ENCODE data around the gene CLTB.

The CLTB gene

DNA sequence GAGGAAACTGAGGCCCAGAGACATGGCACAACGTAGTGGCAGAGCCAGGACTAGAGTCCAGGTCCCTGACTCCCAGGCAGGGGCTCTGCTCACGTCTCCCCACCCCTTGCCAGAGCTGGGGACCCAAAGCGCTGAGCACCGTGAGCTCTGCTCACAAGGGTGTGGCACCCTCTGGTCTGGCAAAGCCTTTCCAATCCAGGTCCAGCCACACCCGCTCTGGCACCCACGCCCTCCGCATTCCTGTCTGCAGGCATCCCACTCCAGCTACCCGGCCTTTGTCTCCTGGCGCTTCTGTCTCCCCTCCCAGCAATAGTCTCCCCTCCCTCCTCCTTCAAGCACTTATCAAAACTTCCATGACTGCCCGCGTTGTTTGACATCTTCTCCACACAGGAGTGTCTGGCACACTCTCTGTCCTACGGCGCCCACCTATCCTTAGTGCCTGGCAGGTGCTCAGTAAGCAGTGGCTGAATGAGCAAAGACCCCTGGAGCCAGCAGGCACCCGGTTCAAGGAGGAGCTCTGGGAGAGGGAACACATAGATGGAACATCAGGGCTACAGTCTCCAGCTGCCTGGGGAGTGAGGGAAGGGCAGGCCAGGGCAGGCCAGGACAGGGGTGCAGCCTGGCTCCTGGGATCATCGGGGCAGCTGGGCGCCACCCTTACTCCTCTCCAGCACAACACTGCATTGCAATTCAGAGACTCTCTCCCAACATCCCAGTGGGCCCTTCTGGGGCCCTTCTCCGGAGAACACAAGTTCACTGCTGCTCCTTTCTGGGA, 15.8 kb downstream of the CLTB start:
- DNase-seq: no peak

DNA sequence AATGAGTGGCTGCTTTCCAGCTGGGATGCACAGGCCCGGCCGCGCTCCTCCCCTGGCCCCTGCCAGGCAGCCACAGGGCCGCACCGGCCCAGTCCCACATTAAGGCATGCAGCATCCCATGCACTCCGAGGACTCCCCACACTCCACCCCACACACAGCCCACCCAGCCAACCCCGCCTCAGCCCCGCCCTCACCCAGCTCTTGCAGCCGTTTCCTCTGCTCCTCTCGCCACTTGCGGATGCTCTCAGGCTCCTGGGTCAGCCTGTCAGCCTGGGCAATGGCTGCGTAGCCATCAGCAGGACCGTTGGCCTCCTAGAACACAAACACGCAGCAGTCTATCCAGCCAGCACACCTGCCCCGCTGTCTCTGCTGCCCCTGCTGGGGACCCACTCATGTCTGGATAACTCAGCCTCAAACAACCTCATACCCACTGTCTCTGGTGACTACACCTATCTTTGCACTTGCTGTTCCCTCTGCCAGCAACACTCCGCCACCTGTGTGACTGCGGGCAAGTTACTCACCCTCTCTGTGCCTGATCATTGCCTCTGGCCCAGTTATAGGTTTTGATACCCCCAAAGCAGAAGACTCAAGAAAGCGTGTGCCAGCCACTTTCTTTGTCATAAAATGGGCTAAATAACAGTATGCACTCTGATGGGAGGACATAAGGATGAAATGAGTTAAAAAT, 18.5 kb downstream of the CLTB start:
- DNase-seq: no peak

DNA sequence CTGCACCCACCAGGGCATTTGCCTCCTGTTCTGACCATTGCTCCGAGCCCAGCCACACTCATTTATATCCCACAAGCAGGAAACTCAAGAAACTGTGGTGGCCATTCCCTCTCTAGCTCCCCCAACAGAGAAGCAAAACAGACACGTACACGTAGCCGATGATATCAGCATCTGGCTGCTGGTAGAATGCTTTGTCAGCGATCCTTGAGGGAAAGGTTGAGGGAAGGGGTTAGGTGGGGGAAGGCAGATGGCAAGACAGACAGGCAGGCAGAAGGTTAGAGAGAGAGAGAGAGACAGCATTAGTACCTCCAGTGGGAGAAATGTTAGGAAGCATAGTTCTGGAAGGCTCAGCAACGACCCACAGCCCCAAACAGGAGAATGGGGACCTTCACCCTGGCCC, 20.0 kb downstream of the CLTB start:
- no peak for DNase-seq

DNA sequence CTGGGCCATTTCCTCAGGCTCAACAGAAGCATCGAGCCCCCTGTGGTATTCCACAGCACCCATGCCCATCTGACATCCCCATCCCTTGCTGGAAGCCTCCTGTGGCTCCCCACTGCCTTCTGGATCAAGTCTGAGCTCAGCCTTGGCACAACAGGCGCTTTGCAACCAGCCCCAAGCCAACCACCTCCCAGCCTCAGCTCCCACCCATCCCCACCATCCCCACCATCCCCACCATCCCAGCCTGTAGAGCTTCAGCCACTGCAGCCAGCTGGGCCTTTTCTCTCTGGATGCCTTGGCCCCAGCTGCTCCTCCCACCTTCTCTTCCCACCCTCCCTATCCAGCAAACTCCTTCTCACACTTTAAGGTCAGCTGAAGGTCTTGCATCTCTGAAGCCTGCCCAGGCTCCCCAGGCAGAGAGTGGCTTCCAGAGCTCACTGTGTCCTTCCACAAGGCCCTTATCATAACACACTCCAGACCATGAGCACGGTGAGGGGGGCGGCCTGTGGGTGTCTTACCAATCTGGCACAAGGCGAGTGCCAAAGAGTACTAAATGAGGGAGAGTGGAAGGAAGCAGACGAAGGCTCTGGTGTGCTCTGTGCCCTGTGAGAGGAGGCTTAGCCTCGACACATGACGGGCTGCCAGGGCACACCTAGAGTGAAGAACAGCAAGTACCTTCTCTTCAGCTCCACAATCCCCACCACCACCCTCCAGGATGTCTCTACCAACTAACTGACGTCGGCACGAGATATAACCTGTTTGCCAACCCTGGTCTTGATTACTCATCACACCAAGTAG, 21.3 kb downstream of the CLTB start:
- DNase-seq: no peak

DNA sequence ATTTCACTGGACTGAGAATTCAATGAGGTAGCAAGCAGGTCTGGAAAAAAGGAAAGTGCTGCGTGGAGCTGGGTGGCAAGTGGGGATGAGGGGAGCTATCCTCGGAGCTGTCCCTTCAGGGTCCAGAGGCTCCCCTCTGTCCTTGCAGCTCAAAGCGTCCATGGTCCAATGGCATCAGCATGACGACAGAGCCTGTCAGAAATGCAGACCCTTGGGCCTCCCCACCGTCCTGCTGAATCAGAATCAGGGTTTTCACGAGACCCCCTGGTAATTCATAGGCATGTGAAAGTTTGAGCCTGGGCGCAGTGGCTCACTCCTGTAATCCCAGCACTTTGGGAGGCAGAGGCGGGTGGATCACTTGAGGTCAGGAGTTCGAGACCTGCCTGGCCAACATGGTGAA, 22.2 kb downstream of the CLTB start:
- DNase-seq: no peak

DNA sequence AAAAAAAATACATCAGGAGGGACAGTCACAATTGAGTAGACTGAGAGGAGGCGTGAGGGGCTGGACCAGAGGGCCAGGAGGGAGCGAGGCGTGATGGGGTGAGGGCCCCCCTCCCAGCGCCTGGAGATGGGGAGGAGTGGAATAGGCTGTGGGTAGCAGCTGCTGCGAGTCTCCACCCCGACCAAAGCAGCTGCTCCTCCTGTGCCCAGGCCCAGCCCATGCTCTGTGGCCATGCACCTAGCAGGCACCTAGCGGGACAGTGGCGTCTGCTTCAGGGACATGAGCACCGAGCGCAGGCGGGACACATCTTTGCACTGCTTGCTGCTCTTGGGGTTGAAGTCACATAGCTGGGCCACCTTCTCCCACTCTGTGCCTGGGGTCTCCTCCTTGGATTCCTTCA, 23.8 kb downstream of the CLTB start:
- no peak for DNase-seq

DNA sequence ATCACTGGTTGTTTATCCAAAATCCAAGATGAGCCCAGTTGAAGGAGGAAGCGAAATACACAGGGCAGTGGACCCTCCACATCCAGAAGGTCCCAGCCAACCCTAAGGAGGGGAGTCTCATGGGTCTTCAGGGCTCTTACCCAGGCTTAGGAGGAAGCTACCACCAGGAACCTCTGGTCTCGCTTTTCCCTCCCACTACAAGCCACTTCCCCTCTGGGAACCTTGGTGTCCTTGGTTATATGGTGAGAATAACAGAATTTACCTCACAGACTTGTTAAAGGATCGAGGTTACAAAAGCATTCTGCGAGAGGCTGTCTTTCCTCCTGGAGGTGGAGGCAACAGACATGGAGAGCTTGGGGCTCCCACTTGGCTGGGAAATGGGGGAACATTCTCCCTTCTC, 24.3 kb downstream of the CLTB start:
- no peak for DNase-seq

DNA sequence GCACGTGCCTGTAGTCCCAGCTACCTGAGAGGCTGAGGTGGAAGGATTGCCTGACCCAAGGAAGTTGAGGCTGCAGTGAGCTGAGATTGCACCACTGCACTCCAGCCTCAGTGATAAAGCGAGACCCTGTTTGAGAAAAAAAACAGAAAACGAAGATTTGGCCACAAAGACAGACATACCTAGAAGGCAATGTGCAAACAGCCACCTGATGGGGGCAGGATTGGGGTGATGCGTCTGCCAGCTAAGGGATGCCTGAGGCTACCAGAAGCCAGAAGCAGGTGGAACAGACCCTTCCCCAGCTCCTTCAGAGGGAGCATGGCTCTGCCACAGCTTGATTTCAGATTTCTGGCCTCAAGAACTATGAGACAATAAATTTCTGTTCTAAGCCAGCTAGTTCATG, 24.9 kb downstream of the CLTB start:
- no peak for DNase-seq

DNA sequence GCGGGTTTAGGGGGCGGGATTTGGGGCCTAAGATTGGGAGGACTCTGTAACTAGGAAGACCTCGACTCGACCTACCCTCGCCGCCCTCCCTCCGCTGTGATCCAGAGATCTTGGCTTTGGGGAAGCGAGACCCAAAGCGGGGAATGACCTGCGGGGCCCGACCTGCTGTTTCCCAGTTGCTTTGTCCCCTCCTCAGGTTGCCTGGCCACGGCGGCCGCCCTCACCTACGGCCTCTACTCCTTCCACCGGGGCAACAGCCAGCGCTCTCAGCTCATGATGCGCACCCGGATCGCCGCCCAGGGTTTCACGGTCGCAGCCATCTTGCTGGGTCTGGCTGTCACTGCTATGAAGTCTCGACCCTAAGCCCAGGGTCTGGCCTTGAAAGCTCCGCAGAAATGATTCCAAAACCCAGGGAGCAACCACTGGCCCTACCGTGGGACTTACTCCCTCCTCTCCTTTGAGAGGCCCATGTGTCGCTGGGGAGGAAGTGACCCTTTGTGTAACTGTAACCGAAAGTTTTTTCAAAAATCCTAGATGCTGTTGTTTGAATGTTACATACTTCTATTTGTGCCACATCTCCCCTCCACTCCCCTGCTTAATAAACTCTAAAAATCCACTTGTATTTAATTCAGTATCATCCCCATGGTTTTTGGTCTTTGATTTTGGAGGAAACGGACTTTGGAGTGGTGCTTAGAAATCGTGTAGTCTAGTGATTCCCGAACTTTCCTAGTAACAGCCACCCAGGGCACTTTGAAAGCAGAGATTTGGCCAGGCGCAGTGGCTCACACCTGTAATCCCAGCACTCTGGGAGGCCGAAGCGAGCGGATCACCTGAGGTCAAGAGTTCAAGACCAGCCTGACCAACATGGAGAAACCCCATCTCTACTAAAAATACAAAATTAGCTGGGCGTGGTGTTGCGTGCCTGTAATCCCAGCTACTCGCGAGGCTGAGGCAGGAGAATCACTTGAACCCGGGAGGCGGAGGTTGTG, 26.9 kb downstream of the CLTB start:
- no peak for DNase-seq

DNA sequence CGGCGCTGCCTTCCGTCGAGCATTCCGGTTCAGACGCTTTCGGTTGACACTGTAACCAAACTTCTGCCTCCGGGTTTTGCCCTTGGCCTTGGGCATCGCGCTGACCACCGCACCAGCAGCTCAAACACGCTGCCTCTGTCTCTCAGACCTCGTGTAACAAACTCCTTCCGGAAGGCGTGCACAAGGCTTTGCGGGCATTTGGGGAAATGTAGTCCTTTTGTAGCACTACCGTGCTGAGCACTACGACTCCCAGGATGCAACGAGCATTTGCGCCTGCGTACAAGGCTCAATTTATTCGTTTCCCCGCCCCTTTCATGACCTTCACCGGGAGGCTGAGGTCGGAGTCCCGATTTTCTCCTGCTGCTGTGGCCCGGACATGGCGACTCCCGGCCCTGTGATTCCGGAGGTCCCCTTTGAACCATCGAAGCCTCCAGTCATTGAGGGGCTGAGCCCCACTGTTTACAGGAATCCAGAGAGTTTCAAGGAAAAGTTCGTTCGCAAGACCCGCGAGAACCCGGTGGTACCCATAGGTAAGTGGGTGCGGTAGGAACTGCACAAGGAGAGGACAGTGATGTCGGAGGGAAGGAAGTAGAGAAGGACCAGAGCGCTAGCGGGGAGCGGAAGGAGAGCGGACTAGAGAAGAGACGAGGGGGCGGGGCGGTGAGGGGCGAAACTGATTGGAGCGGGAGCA, 27.8 kb downstream of the CLTB start, which contains the start of the genes HIGD2A and NOP16:
Gene HIGD2A, plus strand, starts transcription at position 308 of the 691 bp plus-strand sequence. Its CDS starts 69 bp downstream, at position 377.
Gene NOP16, minus strand, starts transcription at position 155 of the 691 bp plus-strand sequence. Its CDS starts 59 bp downstream, at position 96.
- peak; percentile 99 for DNase-seq

DNA sequence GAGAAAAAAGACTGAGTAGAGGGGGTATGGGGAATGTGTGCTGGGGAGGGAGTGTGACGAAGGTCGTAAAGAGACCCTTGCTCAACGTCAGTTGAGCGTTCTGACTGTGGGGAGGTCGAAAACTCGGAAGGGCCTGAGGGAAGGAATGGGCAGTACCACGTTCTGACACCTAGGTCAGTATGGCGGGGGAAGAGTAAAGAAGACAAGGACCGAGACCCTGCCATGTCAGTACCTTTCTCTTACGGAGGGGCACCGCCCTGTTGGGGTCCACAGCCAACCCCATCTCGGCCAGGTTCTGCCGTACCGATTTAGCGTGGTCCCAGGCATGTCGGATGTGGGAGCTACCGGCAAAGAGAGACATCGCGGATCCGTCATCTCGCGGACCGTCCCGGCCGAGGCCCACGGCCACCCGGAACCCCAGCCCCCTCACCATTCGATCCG, 28.3 kb downstream of the CLTB start:
- DNase-seq: no peak

DNA sequence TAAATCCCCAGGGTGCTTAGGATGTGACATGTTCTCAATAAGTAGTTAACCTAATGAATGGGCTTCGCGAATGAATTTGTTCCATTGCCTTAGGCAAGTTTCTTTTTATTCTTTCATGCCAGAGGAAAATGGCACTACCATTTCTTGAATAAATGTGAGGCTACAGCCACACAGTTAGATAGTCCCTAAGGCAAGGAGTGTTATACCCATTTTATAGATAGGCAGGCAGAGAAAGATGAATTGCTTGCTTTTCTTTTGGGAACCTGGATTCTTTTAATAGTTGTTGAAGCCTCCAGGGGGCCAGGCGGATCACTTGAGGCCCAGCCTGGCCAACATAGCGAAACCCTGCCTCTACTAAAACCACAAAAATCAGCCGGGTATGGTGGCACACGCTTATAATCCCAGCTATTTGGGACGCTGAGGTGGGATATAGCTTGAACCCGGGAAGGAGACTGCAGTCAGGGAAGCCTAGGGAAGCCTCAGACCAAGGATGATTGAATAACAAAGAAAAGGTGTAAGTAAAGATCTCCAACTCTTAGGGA, 28.9 kb downstream of the CLTB start:
- no peak for DNase-seq

DNA sequence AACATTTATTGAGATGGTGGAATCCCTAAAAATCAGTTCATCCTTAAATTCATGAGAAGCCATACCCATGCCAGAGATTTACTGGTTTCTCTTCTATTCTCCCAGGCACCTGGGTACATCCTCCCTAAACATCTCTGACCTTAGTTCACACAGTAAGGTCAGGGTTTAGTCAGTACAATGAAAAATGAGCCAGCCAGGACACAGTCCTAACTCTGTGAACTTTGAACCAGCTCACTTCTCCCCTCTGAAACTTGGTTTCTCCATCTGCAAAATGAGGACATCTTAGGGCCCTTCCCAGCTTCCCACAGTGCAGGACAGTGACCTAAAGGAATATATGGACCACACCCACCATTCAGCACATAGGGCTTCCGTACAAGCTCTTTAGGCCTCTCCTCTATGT, 29.8 kb downstream of the CLTB start:
- no peak for DNase-seq

DNA sequence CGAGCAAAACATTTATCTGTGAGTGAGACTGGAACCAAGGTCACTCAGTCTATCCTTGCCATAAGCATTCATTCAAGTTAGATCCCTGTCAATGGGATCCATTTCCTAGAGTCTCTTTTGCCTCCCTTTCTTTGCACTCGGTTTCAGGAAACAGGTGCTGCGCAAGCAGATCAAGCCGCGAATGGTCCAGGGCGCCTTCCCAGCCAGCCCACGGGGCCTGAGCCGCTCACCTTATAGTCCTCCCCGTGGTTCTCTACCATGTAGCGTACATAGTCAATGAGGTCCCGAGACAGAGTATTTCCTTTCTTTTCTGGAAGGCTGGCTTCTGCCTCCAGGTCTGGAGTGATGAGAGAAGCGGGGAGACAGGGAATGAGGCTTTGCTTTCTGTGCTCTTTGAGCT, 31.3 kb downstream of the CLTB start:
- DNase-seq: no peak

DNA sequence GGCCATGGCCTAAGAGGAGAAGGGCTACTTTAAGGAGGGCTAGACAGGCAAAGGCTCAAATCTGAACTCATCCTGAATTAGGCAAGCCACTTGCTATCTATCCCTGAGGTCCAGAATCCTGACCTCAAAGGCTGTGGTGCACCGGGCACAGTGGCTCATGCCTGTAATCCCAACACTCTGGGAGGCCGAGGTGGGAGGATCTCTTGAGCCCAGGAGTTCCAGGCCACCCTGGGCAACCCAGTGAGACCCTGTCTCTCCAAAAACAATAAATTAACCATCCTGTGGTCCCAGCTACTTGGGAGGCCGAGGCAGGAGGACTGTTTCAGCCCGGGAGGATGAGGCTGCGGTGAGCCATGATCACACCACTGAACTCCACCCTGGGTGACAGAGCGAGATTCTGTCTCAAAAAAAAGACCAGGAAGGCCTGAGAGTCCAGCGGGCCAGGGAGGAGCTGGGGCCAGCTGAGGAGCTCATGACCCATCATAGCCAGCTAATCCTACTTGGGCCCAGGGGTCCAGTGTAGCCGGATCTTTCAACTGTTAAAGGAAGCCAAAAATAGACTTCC, 31.9 kb downstream of the CLTB start:
- DNase-seq: no peak

DNA sequence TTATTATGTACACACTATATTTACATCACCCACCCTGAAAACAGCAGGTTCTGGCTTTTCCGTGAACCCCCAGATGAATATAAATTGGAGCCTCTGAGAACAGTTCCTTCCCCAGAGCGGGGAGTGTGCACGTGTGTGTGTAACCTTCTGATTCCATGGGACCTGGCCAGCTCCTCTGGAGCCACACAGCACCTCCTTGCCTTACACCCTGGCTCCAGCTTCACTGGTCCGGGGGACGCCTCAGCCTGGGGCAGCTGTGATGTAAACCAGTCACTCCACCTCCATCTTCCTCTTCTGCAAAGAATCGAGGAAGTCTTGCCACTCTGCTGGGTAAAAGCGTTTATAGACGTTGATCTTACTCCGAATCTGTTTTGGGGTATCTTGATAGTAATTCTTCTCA, 32.4 kb downstream of the CLTB start:
- no peak for DNase-seq

DNA sequence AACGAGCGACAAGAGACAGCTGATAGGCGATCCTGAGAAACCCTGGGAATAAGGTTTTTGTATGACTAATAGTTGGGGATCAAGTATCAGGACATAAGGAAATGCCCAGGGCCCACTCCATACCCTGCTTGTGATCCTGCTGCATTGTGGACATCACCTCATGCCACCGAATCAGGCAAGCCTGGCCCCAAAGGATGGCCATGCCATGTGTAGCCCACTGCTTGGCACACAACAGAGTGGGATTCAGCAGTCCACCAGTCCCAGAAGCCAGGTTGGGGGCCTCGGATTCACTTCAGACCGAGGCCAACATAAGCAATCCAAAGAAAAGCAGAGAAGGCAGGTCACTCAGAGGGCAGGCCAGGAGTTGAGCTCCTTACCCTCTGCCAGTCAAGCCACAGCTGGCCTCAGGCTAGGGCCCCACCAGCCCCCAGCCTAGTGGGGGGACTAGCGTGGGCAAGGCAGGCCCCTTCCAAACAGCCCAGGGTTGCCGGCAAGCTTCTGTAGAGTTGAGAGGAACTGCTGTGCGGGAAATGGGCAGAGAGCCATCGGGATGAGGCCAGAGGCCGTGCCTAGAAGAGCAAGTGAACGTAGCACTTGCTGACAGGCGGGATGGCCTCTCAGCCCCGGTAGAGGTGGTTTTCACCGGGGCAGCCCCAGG, 33.0 kb downstream of the CLTB start:
- DNase-seq: no peak

DNA sequence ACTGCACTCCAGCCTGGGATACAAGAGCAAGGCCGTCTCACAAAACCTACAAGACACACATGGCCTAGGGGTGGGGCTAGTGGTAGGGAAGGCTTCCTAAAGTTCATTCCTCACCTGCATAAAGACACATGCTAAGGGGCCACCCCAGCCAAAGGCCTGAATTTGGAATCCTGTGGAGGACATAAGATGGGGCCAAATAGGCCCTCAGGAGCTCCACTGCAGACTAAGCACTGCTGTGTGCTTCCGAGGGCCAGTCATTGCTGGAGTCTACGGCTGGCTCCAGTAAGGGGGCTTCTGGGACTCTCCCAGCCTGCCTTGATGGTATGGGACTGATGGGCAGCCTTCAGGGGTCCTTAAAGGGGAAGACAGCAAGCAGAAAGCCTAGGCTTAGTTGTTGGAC, 33.6 kb downstream of the CLTB start:
- DNase-seq: no peak

DNA sequence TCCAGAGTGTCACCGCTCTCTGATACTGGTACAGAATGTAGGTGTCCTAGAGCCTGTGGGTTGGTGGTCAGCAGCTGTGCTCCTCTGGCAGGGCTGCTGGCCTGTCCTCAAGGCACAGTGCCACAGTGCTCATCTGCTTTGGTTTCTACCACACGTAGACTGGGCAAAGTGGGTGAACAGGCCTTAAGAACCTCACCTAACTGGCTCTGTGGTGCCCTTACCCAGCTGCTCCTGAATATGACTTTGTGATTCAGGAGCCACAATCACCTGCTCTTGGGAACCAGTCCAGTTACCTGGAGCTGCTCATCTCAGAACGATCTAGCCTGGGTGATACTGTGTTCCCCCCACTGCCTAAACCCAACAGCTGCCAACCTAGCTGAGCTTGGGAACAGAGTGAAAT, 34.4 kb downstream of the CLTB start:
- no peak for DNase-seq

DNA sequence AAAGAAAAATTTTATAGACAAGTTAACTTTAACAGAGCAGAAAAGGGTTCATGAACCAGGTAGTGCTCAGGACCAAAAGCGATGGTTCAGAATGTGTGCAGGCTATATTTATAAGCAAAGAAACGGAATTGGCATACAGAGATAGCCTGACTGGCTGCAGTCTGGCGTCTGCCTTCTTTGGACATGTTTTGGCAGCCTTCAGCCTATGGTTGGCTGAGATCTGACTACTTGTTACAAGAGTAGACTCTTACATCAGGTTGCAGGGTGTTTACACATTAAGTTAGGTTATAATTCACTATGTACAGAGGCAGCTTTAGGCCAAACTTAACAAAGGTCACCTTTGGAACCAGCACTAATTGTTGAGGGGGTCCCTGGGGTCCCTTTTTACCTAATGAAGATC, 34.9 kb downstream of the CLTB start:
- DNase-seq: no peak

All from activated naive CD4-positive, alpha-beta T cell treated with anti-CD3 and anti-CD28 coated beads, Interleukin-2, amount 50 U/mL, for 16 hours (primary cell).